Transverse colon (tissue), 3 donors: ENCODE data around the gene DNAJC24.

Experiments used
- POLR2A ChIP-seq: fragments of 450-650 bp; IDR thresholded peaks from one replicate; pipeline ENCODE4 v1.6.1; 2016; ENCODE audit warnings: antibody characterized with exemption, mild to moderate bottlenecking, moderate library complexity
- TF ChIP-seq, protein P1 (sequence below), 5 experiments: fragments of 200-600 bp in 3 of 5; fragments of 450-650 bp in 2 of 5; sonication (generic) in 3 of 5; IDR thresholded peaks; 1 replicate in 2 of 5; 2 replicates in 3 of 5; pipeline ENCODE4 v1.5.1; 2016 to 2017; ENCODE audit warnings: antibody characterized with exemption in 5 of 5, inconsistent platforms in 3 of 5, mild to moderate bottlenecking in 2 of 5, moderate library complexity in 1 of 5

DNA sequence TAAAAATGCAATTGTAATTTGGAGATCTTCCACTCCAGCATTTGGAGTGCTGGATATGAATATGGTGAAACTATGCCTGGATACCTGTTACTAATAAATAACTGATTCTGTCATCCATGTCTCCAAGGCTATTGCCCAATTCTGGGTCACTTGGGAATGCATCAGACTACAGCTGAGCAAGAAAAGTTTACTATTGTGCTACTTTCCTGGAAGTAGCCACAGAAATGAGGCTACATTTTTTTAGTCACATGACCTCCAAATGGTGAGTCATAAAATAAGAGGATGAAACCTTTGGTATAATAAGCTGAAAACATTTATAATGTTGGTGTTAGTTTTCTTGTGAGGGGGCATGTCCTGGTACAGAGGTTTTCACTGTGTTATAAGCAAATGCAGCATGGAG, 44.5 kb upstream of the DNAJC24 start:
- no peak for TF ChIP-seq POLR2A
- TF ChIP-seq, protein P1, sequence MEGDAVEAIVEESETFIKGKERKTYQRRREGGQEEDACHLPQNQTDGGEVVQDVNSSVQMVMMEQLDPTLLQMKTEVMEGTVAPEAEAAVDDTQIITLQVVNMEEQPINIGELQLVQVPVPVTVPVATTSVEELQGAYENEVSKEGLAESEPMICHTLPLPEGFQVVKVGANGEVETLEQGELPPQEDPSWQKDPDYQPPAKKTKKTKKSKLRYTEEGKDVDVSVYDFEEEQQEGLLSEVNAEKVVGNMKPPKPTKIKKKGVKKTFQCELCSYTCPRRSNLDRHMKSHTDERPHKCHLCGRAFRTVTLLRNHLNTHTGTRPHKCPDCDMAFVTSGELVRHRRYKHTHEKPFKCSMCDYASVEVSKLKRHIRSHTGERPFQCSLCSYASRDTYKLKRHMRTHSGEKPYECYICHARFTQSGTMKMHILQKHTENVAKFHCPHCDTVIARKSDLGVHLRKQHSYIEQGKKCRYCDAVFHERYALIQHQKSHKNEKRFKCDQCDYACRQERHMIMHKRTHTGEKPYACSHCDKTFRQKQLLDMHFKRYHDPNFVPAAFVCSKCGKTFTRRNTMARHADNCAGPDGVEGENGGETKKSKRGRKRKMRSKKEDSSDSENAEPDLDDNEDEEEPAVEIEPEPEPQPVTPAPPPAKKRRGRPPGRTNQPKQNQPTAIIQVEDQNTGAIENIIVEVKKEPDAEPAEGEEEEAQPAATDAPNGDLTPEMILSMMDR (IDR thresholded peaks at IDR 0.05), result no peak
